GM10266 (cell line): ENCODE data around the gene ABHD15.

ENCODE experiments used
- DNase-seq: peaks from one replicate; pipeline ENCODE4 v3.0.0; 2012; ENCODE audit errors: extremely low spot score
- TF ChIP-seq, protein P1 (sequence below): IDR thresholded peaks from 2 replicates; pipeline ENCODE4 v1.5.1; 2012; ENCODE audit warnings: mild to moderate bottlenecking, low read depth; ENCODE audit not compliant: control insufficient read depth, insufficient read depth; ENCODE audit errors: missing control alignments

The ABHD15 gene

DNA sequence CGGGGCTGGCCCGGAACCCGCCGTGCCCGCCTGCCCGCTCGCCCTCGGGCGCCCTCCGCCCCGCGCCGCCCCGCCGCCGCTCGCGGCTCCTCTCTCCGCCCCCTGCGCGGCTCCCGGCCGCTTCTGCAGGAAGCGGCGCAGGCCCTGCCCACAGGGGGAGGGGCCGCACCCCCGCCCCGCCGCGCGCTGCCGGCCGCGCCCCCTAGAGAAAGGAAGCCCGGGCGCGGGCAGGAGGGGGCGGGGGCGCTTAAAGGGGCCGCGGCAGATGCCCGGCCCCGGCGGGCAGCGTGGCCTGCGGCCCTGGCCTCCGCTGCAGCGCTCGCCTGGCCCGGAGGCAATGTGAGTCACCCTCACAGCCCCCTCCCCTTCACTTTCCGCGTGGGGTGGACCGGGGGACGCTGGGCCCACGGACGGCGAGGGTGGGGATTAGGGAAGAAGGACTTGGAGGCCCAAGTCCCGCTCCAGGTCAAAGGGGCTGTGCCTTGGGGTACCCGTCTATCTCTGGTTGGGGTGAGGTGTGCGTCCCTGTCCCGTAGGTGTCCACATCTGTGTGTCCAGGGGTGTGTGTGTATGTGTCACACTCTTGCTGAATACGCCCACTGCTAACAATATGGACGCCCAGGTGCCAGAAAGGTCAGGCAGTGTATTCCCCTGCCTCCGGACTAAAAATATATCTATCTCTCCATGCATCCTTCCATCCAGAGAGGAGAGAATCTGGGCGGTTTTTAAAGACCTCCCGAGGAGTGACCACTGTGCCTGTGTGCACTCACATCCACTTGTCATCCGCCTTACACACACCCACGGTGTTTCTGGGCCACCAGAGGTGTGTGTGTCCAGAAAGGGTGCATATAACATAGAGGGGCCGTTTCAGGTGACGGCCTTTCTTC is 22.9 kb upstream of the ABHD15 start, which contains the start of gene GIT1:
Gene GIT1 (minus strand): TSS at position 125 of the 887 bp plus-strand sequence. CDS start 270 bp downstream, outside the sequence.
- DNase-seq = peak; percentile 99
- TF ChIP-seq, protein P1, sequence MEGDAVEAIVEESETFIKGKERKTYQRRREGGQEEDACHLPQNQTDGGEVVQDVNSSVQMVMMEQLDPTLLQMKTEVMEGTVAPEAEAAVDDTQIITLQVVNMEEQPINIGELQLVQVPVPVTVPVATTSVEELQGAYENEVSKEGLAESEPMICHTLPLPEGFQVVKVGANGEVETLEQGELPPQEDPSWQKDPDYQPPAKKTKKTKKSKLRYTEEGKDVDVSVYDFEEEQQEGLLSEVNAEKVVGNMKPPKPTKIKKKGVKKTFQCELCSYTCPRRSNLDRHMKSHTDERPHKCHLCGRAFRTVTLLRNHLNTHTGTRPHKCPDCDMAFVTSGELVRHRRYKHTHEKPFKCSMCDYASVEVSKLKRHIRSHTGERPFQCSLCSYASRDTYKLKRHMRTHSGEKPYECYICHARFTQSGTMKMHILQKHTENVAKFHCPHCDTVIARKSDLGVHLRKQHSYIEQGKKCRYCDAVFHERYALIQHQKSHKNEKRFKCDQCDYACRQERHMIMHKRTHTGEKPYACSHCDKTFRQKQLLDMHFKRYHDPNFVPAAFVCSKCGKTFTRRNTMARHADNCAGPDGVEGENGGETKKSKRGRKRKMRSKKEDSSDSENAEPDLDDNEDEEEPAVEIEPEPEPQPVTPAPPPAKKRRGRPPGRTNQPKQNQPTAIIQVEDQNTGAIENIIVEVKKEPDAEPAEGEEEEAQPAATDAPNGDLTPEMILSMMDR = no peak

DNA sequence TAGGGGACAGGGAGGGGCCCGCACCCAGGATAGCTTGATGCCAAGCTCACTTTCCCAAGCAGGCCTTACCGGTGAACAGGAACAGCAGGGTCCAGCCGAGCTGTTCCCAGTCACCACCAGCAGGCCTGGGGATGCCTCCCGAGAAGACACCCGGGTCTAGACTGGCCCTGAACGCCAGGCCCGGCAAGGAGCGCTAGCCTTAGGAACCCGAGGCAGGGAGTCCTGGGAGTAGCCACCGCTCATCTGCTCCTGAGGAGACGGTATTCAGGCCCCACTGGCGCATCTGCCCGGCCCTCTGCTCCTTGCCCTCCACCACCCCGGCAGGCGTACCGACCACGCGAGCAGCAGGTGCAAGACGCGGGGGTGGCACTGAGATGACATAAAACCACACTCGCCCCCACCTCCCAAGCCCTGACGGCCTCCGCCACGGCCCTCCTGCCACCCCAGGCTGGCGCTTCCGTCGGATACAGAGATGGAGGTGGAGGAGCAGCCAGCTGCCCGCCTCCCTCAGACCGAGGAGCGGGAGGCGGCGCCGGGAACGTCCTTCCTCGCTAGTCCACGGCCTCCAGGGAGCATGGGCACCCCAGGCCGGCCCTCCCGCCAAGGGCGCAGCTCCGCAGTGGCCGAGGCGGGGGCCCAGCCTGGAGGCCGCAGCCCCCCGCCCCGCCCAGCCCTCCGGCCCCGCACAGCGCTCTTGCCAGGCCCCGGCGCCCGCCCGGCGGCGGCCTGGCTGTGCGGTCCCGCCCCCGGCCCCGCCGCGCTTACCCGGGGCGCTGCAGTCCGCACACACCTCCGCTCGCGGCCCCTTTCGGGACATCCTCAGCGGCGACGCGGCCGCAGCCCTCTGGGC is 21.9 kb upstream of the ABHD15 start:
- TF ChIP-seq, protein P1 = no peak
- DNase-seq = peak; percentile 49

DNA sequence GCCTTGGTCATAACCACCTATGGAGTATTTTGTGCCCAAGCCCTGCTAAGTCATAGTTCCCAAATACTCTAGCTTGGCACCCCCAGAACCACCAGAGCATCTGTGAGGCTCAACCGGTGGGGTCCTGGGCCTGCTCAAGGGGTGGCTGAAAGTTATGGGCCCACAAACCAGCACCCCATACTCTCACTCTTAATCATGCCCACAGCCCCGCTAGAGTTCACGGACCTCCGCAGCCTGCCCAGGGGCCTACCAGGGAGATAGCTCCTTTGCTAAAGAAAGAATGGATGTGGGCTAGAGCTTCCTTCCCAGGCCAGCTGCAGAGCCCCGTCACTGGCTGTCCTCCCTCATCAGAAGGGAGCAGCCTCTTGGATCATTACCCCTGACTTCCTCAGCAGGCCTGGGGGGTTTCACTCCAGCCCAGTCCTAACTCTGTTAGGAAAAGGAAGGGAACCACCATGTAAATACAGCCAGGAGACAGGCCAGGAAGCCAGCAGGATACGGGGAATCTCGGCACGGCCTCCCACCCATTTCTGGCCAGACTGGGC is 21.3 kb upstream of the ABHD15 start:
- DNase-seq = no peak
- TF ChIP-seq, protein P1 = no peak

DNA sequence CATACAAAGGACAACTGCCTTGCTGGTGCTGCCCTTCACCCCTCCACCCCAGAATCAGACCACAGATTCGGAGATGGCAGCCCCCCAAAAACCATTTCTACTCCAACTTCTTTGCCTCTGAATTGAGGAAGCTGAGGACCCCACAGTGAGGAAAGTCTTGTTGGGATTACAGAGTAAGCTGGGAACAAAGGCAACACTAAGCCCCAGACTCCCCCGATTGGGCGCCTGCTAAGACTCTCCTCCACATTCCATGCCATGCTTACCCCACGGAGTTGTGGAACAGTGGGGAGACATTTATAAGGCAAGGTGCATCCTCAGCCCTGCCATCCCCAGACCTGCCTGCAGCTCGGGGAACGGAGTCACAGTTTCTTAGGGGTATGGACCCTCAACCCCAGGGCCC is 20.8 kb upstream of the ABHD15 start:
- no peak for DNase-seq
- TF ChIP-seq, protein P1 = no peak

DNA sequence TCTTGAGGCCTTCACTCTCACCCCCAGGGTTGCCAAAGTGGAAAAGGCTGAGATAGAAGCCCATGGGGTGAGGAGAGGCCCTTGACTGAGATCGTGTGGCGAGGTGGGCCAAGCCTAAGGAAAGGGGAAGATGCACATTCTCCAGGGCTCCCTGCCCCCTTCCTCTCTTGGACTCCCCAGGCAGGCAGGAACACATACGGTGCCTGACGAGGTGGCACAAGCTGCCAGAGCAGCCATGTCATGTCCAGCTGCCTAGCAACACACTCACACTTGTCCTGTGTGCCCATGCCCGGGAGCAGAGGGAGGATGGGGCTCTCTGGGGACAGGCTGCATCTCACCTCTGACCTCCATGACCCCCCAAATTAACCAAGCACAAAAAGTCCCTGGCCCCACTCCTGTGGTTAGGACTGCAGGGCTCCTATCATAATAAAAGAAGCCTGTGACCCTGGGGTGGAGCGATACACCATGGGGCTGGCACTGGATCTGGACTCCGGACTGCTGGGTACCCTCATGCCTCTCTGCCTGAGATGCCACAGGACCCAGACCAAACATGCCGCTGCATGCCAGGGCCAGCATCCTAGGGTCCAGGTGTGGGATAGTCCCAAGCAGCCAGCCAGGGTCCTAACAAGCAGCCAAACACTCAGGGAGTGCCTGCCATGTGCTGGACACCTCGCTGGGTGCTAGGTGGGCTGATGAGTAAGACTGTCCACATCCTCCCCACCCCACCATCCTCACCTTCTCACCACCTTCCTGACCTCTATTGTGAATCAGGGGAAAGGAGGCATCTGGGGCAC is 20.0 kb upstream of the ABHD15 start:
- DNase-seq = no peak
- TF ChIP-seq, protein P1 = no peak

DNA sequence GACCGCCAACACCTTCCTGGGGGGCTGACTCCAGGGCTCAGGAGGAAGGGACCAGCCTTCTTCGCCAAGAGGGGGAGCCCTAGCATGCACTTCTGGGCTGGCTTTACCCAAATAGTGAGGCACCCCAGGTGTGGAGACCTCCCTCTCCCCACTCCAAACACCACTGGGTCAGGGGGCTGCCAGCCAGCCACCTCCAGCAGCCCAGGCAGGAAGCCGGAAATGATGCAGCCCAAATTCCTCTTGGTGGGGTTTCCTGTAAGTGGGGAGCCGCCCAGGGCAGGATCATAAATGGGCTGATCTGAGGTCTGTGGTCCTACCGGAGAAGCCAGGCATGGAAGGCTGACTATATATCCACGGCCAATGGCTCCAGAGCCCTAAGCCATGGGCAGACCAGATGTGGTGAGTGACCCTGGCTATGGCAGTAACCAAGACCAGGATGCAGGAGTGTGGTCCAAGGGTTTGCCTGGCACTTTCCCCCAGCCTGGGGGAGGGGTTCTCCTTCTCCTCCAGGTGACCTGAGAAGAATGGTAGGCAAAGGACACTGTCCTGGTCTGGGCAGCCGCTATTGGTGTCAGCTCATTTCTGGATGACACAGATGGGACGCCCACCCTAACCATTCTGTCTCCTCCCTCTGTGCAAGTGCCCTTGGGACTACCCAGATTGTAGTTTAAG is 18.4 kb upstream of the ABHD15 start:
- DNase-seq = peak; percentile 66
- TF ChIP-seq, protein P1 = peak; percentile 61
